Renal cortex interstitium (tissue), 11 donors: ENCODE results near the gene CNTNAP5. TPM values are rescaled to one million over a fixed set of nuclear protein-coding genes. Genes with fewer than 3 reads are reported as not detected.

Source experiments
- DNase-seq, 11 donors: peaks; one replicate each; pipeline ENCODE4 v3.0.0-alpha.2; 2013; ENCODE audit warnings: low read depth in 9 of 11, low spot score in 4 of 11; ENCODE audit errors: extremely low read depth in 1 of 11
- polyA plus RNA-seq, 3 donors: library from polyadenylated mRNA; unstranded; fragments of 120-200 nt; gene quantifications; one replicate each; pipeline ENCODE4 v1.2.1, GENCODE V29; 2013; ENCODE audit not compliant: insufficient read length in 3 of 3

Gene CNTNAP5
- polyA plus RNA-seq, 3 donors: 0.03 to 0.04 TPM; not detected in 1

GRCh38 chr2:124796647-124797046 is 771.6 kb downstream of the CNTNAP5 start:
- DNase-seq: no peak

GRCh38 chr2:124797049-124797448 is 772.0 kb downstream of the CNTNAP5 start:
- no peak for DNase-seq

- DNase-seq: no peak
These were observed 773.5 kb downstream of the CNTNAP5 start for GRCh38 chr2:124798551-124798950.

GRCh38 chr2:124804014-124804940 is 779.2 kb downstream of the CNTNAP5 start:
- peak in 6 of 11 donors; percentile 2 to 20 (median 9) for DNase-seq

- DNase-seq: no peak
These were observed 780.0 kb downstream of the CNTNAP5 start for GRCh38 chr2:124805060-124805459.

DNA sequence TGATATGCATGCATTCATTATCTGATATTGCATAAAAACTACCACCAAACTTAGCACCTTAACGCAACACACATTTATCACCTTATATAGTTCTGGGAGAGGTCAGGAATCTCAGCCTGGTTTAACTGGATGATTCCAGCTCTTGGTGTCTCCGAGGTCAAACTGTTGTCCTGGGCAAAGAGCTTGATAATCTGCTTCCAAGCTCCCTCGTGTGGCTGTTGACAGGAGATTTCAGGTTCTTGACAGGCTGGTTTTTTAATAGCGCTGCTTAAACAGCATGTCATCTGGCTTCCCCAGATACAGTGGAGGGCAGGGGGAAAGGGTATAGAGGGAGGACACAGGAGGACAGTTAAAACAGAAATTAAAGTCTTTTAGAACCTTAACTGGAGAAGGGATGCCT is 785.0 kb downstream of the CNTNAP5 start:
- peak in 9 of 11 donors; percentile 2 to 28 (median 13) for DNase-seq

GRCh38 chr2:124814968-124815745 is 790.1 kb downstream of the CNTNAP5 start:
- DNase-seq: peak in 1 of 11 donors; percentile 3

DNA sequence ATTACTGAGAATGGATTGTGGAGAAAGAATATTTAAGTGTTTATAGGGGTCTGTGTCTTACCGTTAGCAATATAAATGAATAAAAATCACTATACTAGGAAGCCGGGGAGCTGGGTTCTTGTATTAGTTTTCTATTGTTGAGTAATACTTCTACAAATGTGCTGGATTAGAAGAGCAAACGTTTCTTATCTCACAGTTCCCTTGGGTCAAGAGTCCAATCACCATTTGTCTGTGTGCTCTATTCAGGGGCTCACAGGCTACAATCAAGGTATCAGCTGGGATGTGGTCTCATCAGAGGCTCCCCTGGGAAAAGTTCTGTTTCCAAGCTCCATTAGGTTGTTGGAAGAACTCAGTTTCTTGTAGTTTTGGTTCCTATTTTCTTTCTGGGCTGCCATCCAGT is 790.9 kb downstream of the CNTNAP5 start:
- DNase-seq: no peak

DNA sequence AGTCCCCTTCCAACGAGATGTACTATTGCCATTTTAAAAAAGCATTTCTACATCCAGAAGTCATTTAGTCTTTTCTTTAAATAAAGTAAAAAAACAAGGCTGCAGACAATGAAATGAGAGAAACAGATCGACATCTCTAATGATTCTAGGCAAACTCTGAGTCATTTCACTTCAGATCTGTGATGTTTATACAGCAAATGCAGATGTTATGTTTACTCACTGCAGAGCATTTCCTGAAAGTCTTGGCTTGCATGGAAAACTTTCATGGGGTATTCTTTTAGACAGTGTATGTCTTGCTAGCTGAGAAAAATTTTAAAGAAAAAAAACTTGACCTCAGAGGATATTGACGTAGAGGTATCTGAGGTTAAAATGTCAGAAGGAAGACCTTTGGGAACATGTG is 797.4 kb downstream of the CNTNAP5 start:
- no peak for DNase-seq

GRCh38 chr2:124824441-124824840 is 799.4 kb downstream of the CNTNAP5 start:
- no peak for DNase-seq

- DNase-seq: no peak
These were observed 807.4 kb downstream of the CNTNAP5 start for GRCh38 chr2:124832521-124832920.

- DNase-seq: no peak
These were observed 809.2 kb downstream of the CNTNAP5 start for GRCh38 chr2:124834331-124834730.

DNA sequence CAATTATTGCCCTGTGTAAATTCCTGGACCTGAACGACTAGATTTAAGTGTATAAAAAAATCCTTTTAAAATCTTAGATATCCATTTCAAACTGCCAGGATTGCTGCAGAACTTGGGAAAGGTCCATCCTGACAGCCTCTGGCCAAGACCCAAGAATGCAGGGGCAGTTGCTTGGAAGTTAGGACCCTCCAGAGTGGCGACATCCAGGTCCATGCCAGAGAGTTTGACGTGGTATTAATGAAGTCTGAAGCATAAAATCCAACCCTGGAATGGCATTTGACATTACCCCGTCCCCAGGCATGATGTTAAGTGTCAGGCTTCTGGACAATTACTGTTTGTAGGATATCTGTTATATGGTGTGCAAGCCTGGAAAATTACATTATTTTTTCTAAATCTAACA is 810.2 kb downstream of the CNTNAP5 start:
- DNase-seq: no peak

DNA sequence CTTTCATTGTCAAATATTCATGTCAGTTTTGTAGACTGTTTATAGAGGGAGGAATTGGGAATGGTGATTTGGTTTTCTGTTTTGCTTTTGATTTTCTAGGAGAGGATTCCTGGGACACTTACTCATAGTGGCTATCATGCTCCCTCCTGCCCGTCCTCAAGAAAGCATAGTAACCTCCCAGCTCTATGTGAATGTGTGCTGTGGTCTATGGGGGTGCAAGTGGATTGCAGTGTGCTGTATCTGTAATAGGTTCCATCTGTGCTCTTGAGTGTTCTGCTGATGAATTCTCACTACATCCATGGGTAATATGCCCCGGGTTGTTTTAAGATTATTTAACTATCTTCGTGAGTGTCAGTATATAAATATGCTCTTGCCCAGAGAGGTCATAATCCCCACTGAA is 811.3 kb downstream of the CNTNAP5 start:
- DNase-seq: no peak

GRCh38 chr2:124837496-124837895 is 812.4 kb downstream of the CNTNAP5 start:
- DNase-seq: no peak

GRCh38 chr2:124838406-124838805 is 813.3 kb downstream of the CNTNAP5 start:
- no peak for DNase-seq

- DNase-seq: no peak
These were observed 842.2 kb downstream of the CNTNAP5 start for GRCh38 chr2:124867247-124867646.

GRCh38 chr2:124874219-124874618 is 849.1 kb downstream of the CNTNAP5 start:
- DNase-seq: peak in 3 of 11 donors; percentile 3 to 16 (median 8)

DNA sequence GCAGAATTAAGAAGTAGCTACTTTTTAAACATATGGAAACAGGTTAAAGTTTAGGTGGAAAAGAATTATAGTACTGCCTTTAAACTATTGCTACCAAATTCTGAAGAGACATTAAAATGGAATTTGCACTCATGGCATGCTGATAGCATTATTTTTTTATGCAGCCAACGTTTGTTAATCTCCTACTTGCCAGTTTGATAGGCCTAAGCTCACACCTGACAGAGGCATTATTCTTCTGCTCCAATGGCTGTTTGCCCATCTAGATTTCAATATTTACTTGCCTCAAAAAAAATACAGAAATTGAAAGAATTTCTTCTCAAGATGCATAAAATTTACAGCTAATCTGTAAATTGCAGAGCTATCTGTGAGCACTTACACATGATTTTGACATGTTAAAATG is 849.6 kb downstream of the CNTNAP5 start:
- DNase-seq: no peak

DNA sequence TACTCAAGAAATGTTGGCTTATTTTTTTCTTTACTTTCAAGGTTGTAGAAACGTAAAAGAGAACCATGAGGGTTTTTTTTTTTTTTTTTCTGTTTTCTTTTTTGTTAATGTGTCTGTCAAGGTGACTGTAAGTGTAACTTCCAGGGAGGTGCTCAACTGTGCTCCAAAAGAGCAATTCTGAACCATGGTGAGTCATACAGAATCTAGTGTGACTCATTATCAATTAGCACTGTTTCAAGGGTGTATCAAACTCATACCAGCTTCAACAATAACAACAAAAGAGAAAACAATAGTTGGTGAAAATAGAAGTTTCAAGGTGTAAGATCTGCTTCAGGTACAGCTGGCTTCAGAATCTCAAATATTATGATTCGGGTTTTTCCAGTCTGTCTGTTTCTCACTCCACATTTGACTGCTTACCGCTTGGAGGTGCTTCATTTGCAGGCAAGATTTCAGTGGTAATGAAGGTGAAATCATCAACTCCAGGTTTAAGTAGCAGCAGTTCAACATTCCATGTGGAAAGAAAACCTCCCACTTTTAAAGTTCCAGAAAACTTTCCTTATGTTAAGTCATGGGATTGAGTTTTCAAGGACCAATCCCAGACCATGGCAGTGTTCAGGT is 850.6 kb downstream of the CNTNAP5 start:
- DNase-seq: no peak
